HepG2 (cell line): ENCODE measurements around the gene NINJ2. TPM values are rescaled to one million over a fixed set of nuclear protein-coding genes. Genes with fewer than 3 reads are reported as not detected.

Source experiments
- BCL3 ChIP-seq: sonication (generic); formaldehyde crosslinking; IDR thresholded peaks from 2 replicates; pipeline ENCODE4 v1.5.1; 2020; ENCODE audit warnings: mild to moderate bottlenecking, missing genetic modification reagents, moderate library complexity
- MIER2 ChIP-seq: IDR thresholded peaks from 2 replicates; pipeline ENCODE4 v1.6.1; 2016; ENCODE audit warnings: missing biosample characterization, missing genetic modification reagents
- NFAT5 ChIP-seq: sonication (generic); formaldehyde crosslinking; IDR thresholded peaks from 2 replicates; pipeline ENCODE4 v1.4.0; 2020; ENCODE audit warnings: missing genetic modification reagents
- RAD51 ChIP-seq: fragments of 450-650 bp; IDR thresholded peaks from 2 replicates; pipeline ENCODE4 v1.6.1; 2016; ENCODE audit warnings: borderline replicate concordance
- ZNF431 ChIP-seq: sonication (generic); formaldehyde crosslinking; IDR thresholded peaks from 2 replicates; pipeline ENCODE4 v1.9.0; 2022; ENCODE audit warnings: missing genetic modification reagents, low read depth, mild to moderate bottlenecking, borderline replicate concordance
- ZSCAN29 ChIP-seq: sonication (generic); formaldehyde crosslinking; conservative IDR thresholded peaks from 2 replicates; pipeline ENCODE4 v1.4.0; 2020; ENCODE audit warnings: mild to moderate bottlenecking, missing genetic modification reagents
- polyA plus RNA-seq, 8 experiments: library from polyadenylated mRNA; depleted of rRNA in 3 of 8; stranded (reverse) in 7 of 8; unstranded in 1 of 8; fragments of >200 nt; fragmentation: Illumina TruSeq in 4 of 8; extraction: Trizol in 4 of 8; gene quantifications; 2 replicates each; pipeline versions ENCODE4 v1.2.1 to v1.2.3, GENCODE V29; 2011 to 2016; ENCODE audit warnings: low read depth in 4 of 8, missing spikeins in 1 of 8, mixed read lengths in 1 of 8; ENCODE audit not compliant: insufficient read depth in 1 of 8
- total RNA-seq, 5 experiments: library from RNA; depleted of rRNA; stranded (reverse); fragments of >200 nt; fragmentation: Illumina TruSeq; extraction: Trizol; gene quantifications; 2 replicates each; pipeline ENCODE4 v1.2.3, GENCODE V29; 2016; ENCODE audit warnings: low read depth in 1 of 5

Gene NINJ2
- total and polyA plus RNA-seq, 2 of the 13 experiments (the other 11 are each of a cell fraction or from before 2014, with no cell fraction given): 0.62 to 3.8 TPM

- no peak for TF ChIP-seq NFAT5 (CRISPR knock-in tag)
- no peak for TF ChIP-seq ZNF431
- TF ChIP-seq RAD51: no peak
- 0 out of 2 replicates have a peak, but pooled peaks have one; percentile 0 for TF ChIP-seq ZSCAN29
- TF ChIP-seq BCL3 (CRISPR knock-in tag): 0 out of 2 replicates have a peak, but pooled peaks have one; percentile 2
- no peak for TF ChIP-seq MIER2 (CRISPR knock-in tag)
Measured at GRCh38 chr12:576615-577110, 86.6 kb downstream of the NINJ2 start (continued).
